ENCODE results near the gene TPRX2. TPM values are rescaled to one million over a fixed set of nuclear protein-coding genes. Genes with fewer than 3 reads are reported as not detected.
"Not testable (repeated sequence)": the region's sequence is repeated elsewhere in the genome, so short reads cannot be mapped to it uniquely, and the experiment has no call there.

Gene TPRX2
- total RNA-seq, 1 donor from 2014 or later = not detected

GRCh38 chr19:47899335-47899734 lies 40.3 kb downstream of the TPRX2 start:
- DNase-seq (ENCODE audit: missing footprints) (no peak), ATAC-seq (no peak)
- intact Hi-C loops (cut with DNase I) = no loop called here

- ATAC-seq (no peak), DNase-seq (ENCODE audit: missing footprints) (no peak)
- intact Hi-C loops (cut with DNase I) = no loop called here
Observed at GRCh38 chr19:47901370-47901769, 42.3 kb downstream of the TPRX2 start.

- not testable (repeated sequence) for ATAC-seq; DNase-seq (ENCODE audit: missing footprints)
Observed at GRCh38 chr19:47909350-47909749, 50.3 kb downstream of the TPRX2 start.

GRCh38 chr19:47910191-47910590 lies 51.2 kb downstream of the TPRX2 start:
- intact Hi-C loops (cut with DNase I); DNase-seq (ENCODE audit: missing footprints); ATAC-seq: not testable (repeated sequence)

More at GRCh38 chr19:47909350-47909749, 50.3 kb downstream of the TPRX2 start:
- intact Hi-C loops (cut with DNase I) = not testable (repeated sequence)

Other genes with a start within 250 kb of the TPRX2 start
- gene EHD2, start 145.8 kb upstream of the TPRX2 start, total RNA-seq = 60.5 TPM
- gene NOP53, start 113.7 kb upstream of the TPRX2 start, total RNA-seq = 172 TPM
- 1,425 TPM for gene SELENOW, start 80.5 kb upstream of the TPRX2 start, total RNA-seq
- gene TPRX1, start 54.7 kb upstream of the TPRX2 start, total RNA-seq = not detected
- not detected for gene CRX, start 37.3 kb upstream of the TPRX2 start, total RNA-seq
- gene SULT2A1, start 27.1 kb downstream of the TPRX2 start, total RNA-seq = not detected
- gene BSPH1, start 132.9 kb downstream of the TPRX2 start, total RNA-seq = not detected
- not detected for gene ELSPBP1, start 135.4 kb downstream of the TPRX2 start, total RNA-seq
- gene CABP5, start 184.8 kb downstream of the TPRX2 start, total RNA-seq = not detected

Measured in Right ventricle myocardium inferior (tissue), 1 donor.